Progenitor cell of endocrine pancreas (in vitro differentiated cells): Measurements from ENCODE around the gene METTL4. TPM values are rescaled to one million over a fixed set of nuclear protein-coding genes. Genes with fewer than 3 reads are reported as not detected.

ENCODE experiments used
- DNase-seq: peaks from one replicate; pipeline ENCODE4 v3.0.0; 2021; ENCODE audit warnings: low spot score; ENCODE audit not compliant: unreplicated experiment
- H3K27ac Mint-ChIP-seq: 2 replicates; pipeline ENCODE4 v1.8.0; 2021; ENCODE audit warnings: mild to moderate bottlenecking, moderate library complexity, mixed read lengths
- H3K27me3 Mint-ChIP-seq: 2 replicates; pipeline ENCODE4 v1.8.0; 2021; ENCODE audit warnings: mixed read lengths
- H3K36me3 Mint-ChIP-seq: 2 replicates; pipeline ENCODE4 v1.8.0; 2022; ENCODE audit warnings: mixed read lengths; ENCODE audit not compliant: insufficient read depth
- H3K4me1 Mint-ChIP-seq: 2 replicates; pipeline ENCODE4 v1.8.0; 2021; ENCODE audit warnings: low read depth, mixed read lengths
- H3K4me3 Mint-ChIP-seq: 2 replicates; pipeline ENCODE4 v1.8.0; 2021; ENCODE audit warnings: low read depth, mild to moderate bottlenecking, moderate library complexity, mixed read lengths
- H3K9me3 Mint-ChIP-seq: 2 replicates; pipeline ENCODE4 v1.8.0; 2021; ENCODE audit warnings: low read depth, mixed read lengths
- CTCF ChIP-seq: fragments of 200-600 bp; sonication (generic); IDR thresholded peaks from one replicate; pipeline ENCODE4 v1.5.0; 2021; ENCODE audit warnings: antibody characterized with exemption, mild to moderate bottlenecking; ENCODE audit not compliant: unreplicated experiment
- total RNA-seq: library from RNA; stranded (reverse); gene quantifications from 2 replicates; pipeline ENCODE4 v1.2.1, GENCODE V29; 2021

METTL4 gene
- total RNA-seq, 1 donor from 2014 or later: 11.2 TPM

- Mint-ChIP-seq H3K4me3 (no peak overlapping the region), H3K4me1 (peaks cover 6% of the 10 kb centered on the region), H3K9me3 (no peaks in the 10 kb centered on the region), H3K36me3 (no peaks in the 10 kb centered on the region), H3K27ac (no peak overlapping the region), H3K27me3 (no peaks in the 10 kb centered on the region)
- DNase-seq: no peak
- no peak for TF ChIP-seq CTCF
Measured at GRCh38 chr18:2510416-2510815, 60.9 kb downstream of the METTL4 start.

GRCh38 chr18:2508678-2509077 is 62.6 kb downstream of the METTL4 start:
- Mint-ChIP-seq H3K27me3 (no peaks in the 10 kb centered on the region), H3K36me3 (no peaks in the 10 kb centered on the region), H3K4me1 (peaks cover 6% of the 10 kb centered on the region), H3K27ac (no peak overlapping the region), H3K4me3 (no peak overlapping the region), H3K9me3 (no peaks in the 10 kb centered on the region)
- TF ChIP-seq CTCF: no peak
- DNase-seq: no peak

- no peaks in the 10 kb centered on the region for H3K27me3 Mint-ChIP-seq
- no peaks in the 10 kb centered on the region for H3K9me3 Mint-ChIP-seq
- no peak for TF ChIP-seq CTCF
- H3K4me3 Mint-ChIP-seq: no peak overlapping the region
- DNase-seq: no peak
- no peak overlapping the region for H3K27ac Mint-ChIP-seq
- H3K36me3 Mint-ChIP-seq: no peaks in the 10 kb centered on the region
- H3K4me1 Mint-ChIP-seq: peaks cover 6% of the 10 kb centered on the region
Measured at GRCh38 chr18:2508155-2508554, 63.1 kb downstream of the METTL4 start.

GRCh38 chr18:2504642-2505041 is 66.7 kb downstream of the METTL4 start:
- no peak overlapping the region for H3K27ac Mint-ChIP-seq
- no peaks in the 10 kb centered on the region for H3K27me3 Mint-ChIP-seq
- H3K4me1 Mint-ChIP-seq: no peaks in the 10 kb centered on the region
- no peaks in the 10 kb centered on the region for H3K36me3 Mint-ChIP-seq
- DNase-seq: no peak
- no peaks in the 10 kb centered on the region for H3K9me3 Mint-ChIP-seq
- no peak for TF ChIP-seq CTCF
- no peak overlapping the region for H3K4me3 Mint-ChIP-seq

GRCh38 chr18:2502880-2503279 is 68.4 kb downstream of the METTL4 start:
- Mint-ChIP-seq H3K27me3 (no peaks in the 10 kb centered on the region), H3K27ac (no peak overlapping the region), H3K36me3 (no peaks in the 10 kb centered on the region), H3K9me3 (no peaks in the 10 kb centered on the region), H3K4me1 (no peaks in the 10 kb centered on the region), H3K4me3 (no peak overlapping the region)
- DNase-seq: no peak
- no peak for TF ChIP-seq CTCF

GRCh38 chr18:2502394-2502793 is 68.9 kb downstream of the METTL4 start:
- Mint-ChIP-seq H3K27me3 (no peaks in the 10 kb centered on the region), H3K4me1 (no peaks in the 10 kb centered on the region), H3K27ac (no peak overlapping the region), H3K4me3 (no peak overlapping the region), H3K36me3 (no peaks in the 10 kb centered on the region), H3K9me3 (no peaks in the 10 kb centered on the region)
- no peak for TF ChIP-seq CTCF
- no peak for DNase-seq
